IMR-90 (cell line): ENCODE results near the gene CASTOR1. TPM values are rescaled to one million over a fixed set of nuclear protein-coding genes. Genes with fewer than 3 reads are reported as not detected.

ENCODE experiments used
- ATAC-seq: fragments of 200-7000 bp; cut with Tn5 transposase; 2 replicates; pipeline ENCODE4 v1.9.1; 2020; ENCODE audit warnings: low read depth, mild to moderate bottlenecking, moderate library complexity
- BruUV-seq: library from RNA; stranded (reverse); fragments of 400-500 nt; replicated peaks from 2 replicates; lab custom pipeline; 2021; lab: Mats Ljungman, UMichigan
- CTCF ChIA-PET: fragments of 300-600 bp; formaldehyde crosslinking; extraction: SDS; loops from one replicate; lab custom pipeline; 2021; ENCODE audit warnings: antibody characterized with exemption; lab: Yijun Ruan, JAX
- POLR2A ChIA-PET: fragments of 300-600 bp; sonication (Branson Sonifier 250); formaldehyde crosslinking; loops from one replicate; lab custom pipeline; 2022; ENCODE audit warnings: antibody characterized with exemption; ENCODE audit not compliant: unreplicated experiment; lab: Charles Lee
- DNase-seq: peaks from one replicate; pipeline ENCODE4 v3.0.0; 2013
- H2AFZ ChIP-seq: replicated peaks from 2 replicates; pipeline ENCODE3; 2013; ENCODE audit warnings: low read length, mild to moderate bottlenecking; ENCODE audit not compliant: poor library complexity
- H2AK5ac ChIP-seq: 2 replicates; pipeline ENCODE4 v1.6.1; 2013; ENCODE audit warnings: low read depth, low read length, inconsistent platforms
- H2AK9ac ChIP-seq: replicated peaks from 2 replicates; pipeline ENCODE3; 2013; ENCODE audit warnings: mild to moderate bottlenecking, low read depth, low read length, moderate library complexity; ENCODE audit not compliant: poor library complexity
- H2BK120ac ChIP-seq: 2 replicates; pipeline ENCODE4 v1.6.1; 2013; ENCODE audit warnings: low read depth, low read length, inconsistent platforms
- H2BK15ac ChIP-seq: 3 replicates; pipeline ENCODE4 v1.6.1; 2013; ENCODE audit warnings: low read depth, low read length, inconsistent platforms
- H2BK20ac ChIP-seq: 2 replicates; pipeline ENCODE4 v1.6.1; 2013; ENCODE audit warnings: low read depth, mild to moderate bottlenecking, inconsistent platforms, low read length, moderate library complexity
- H2BK5ac ChIP-seq: 2 replicates; pipeline ENCODE4 v1.6.1; 2013; ENCODE audit warnings: mild to moderate bottlenecking, low read depth, low read length, inconsistent platforms; ENCODE audit not compliant: poor library complexity, severe bottlenecking
- H3K14ac ChIP-seq: replicated peaks from 2 replicates; pipeline ENCODE4 v1.6.1; 2013; ENCODE audit warnings: low read depth, low read length, inconsistent platforms
- H3K18ac ChIP-seq: 2 replicates; pipeline ENCODE4 v1.6.1; 2013; ENCODE audit warnings: low read depth, low read length, control low read depth
- H3K23ac ChIP-seq: 2 replicates; pipeline ENCODE4 v1.6.1; 2013; ENCODE audit warnings: low read depth, low read length, inconsistent platforms
- H3K27ac ChIP-seq: 2 replicates; pipeline ENCODE4 v1.5.1; 2013; ENCODE audit warnings: mild to moderate bottlenecking, control low read depth, low read length; ENCODE audit not compliant: insufficient read depth
- H3K27me3 ChIP-seq: 2 replicates; pipeline ENCODE4 v1.6.1; 2013; ENCODE audit warnings: low read length; ENCODE audit not compliant: control insufficient read depth, insufficient read depth
- H3K36me3 ChIP-seq: 2 replicates; pipeline ENCODE4 v1.6.1; 2013; ENCODE audit warnings: low read length, mixed read lengths; ENCODE audit not compliant: control insufficient read depth, insufficient read depth
- H3K4ac ChIP-seq: 2 replicates; pipeline ENCODE4 v1.6.1; 2013; ENCODE audit warnings: low read depth, low read length, inconsistent platforms
- H3K4me1 ChIP-seq: 2 replicates; pipeline ENCODE4 v1.6.1; 2013; ENCODE audit warnings: low read length, mixed read lengths; ENCODE audit not compliant: control insufficient read depth, insufficient read depth
- H3K4me2 ChIP-seq: 2 replicates; pipeline ENCODE4 v1.6.1; 2013; ENCODE audit warnings: low read depth, mild to moderate bottlenecking, control low read depth, low read length, moderate library complexity
- H3K4me3 ChIP-seq: 2 replicates; pipeline ENCODE4 v1.5.1; 2013; ENCODE audit warnings: low read depth, mild to moderate bottlenecking, control low read depth, low read length, moderate library complexity; ENCODE audit not compliant: insufficient read depth
- H3K56ac ChIP-seq: 2 replicates; pipeline ENCODE4 v1.6.1; 2013; ENCODE audit warnings: low read length, inconsistent platforms; ENCODE audit not compliant: insufficient read depth; ENCODE audit errors: extremely low read depth
- H3K79me1 ChIP-seq, 2 experiments: 2 replicates each; pipeline ENCODE4 v1.6.1; 2013; ENCODE audit warnings: low read length in 2 of 2, inconsistent platforms in 1 of 2, low read depth in 1 of 2
- H3K9ac ChIP-seq: 2 replicates; pipeline ENCODE4 v1.6.1; 2013; ENCODE audit warnings: low read depth, low read length, control low read depth
- H3K9me1 ChIP-seq: 2 replicates; pipeline ENCODE4 v1.6.1; 2013; ENCODE audit warnings: low read length, inconsistent platforms; ENCODE audit not compliant: insufficient read depth
- H3K9me3 ChIP-seq: 2 replicates; pipeline ENCODE4 v1.6.1; 2013; ENCODE audit warnings: low read length; ENCODE audit not compliant: control insufficient read depth, insufficient read depth
- H4K20me1 ChIP-seq: 2 replicates; pipeline ENCODE4 v1.6.1; 2013; ENCODE audit warnings: low read length, inconsistent platforms; ENCODE audit not compliant: insufficient read depth
- H4K5ac ChIP-seq: 2 replicates; pipeline ENCODE4 v1.6.1; 2013; ENCODE audit warnings: mild to moderate bottlenecking, low read depth, low read length, control low read depth
- H4K8ac ChIP-seq, 2 experiments: 2 replicates each; pipeline ENCODE4 v1.6.1; 2013; ENCODE audit warnings: low read depth in 2 of 2, low read length in 2 of 2, control low read depth in 1 of 2, inconsistent platforms in 1 of 2
- H4K91ac ChIP-seq: 2 replicates; pipeline ENCODE4 v1.6.1; 2013; ENCODE audit warnings: low read depth, low read length, inconsistent platforms; ENCODE audit not compliant: insufficient read depth
- CHD1 ChIP-seq: IDR thresholded peaks from 2 replicates; pipeline ENCODE4 v1.6.1; 2012; ENCODE audit warnings: low read depth, low read length, improper control_type of control experiment
- FOS ChIP-seq: fragments of 150-350 bp; IDR thresholded peaks from 2 replicates; pipeline ENCODE4 v1.6.1; 2016; ENCODE audit warnings: low read depth, low read length
- MAFK ChIP-seq: IDR thresholded peaks from 2 replicates; pipeline ENCODE4 v1.6.1; 2012; ENCODE audit warnings: low read depth, low read length, improper control_type of control experiment
- MAZ ChIP-seq: IDR thresholded peaks from 2 replicates; pipeline ENCODE4 v1.6.1; 2012; ENCODE audit warnings: low read depth, mild to moderate bottlenecking, low read length, improper control_type of control experiment, moderate library complexity, borderline replicate concordance
- MXI1 ChIP-seq: IDR thresholded peaks from 2 replicates; pipeline ENCODE4 v1.6.1; 2012; ENCODE audit warnings: low read depth, mild to moderate bottlenecking, low read length, moderate library complexity, borderline replicate concordance
- POLR2A ChIP-seq: IDR thresholded peaks from 2 replicates; pipeline ENCODE4 v1.6.1; 2012; ENCODE audit warnings: mild to moderate bottlenecking, low read depth, low read length
- RAD21 ChIP-seq: IDR thresholded peaks from 2 replicates; pipeline ENCODE4 v1.6.1; 2012; ENCODE audit warnings: low read length, improper control_type of control experiment
- WGBS, 2 experiments: methylation state at CpG; one replicate each; pipeline versions ENCODE4 v1.1.5 to v1.1.7; 2013; ENCODE audit warnings: missing lambda C conversion rate in 2 of 2; ENCODE audit not compliant: insufficient read length in 1 of 2; ENCODE audit errors: extremely low coverage in 2 of 2; 5-methylcytosine and 5-hydroxymethylcytosine counted together
- dilution Hi-C: fragments of 300-500 bp; cut with HindIII; formaldehyde crosslinking; loops from one replicate; pipeline ENCODE4 v1.14.3; 2018; ENCODE audit warnings: low sequenced_read_pairs; ENCODE audit not compliant: unreplicated experiment
- in situ Hi-C: fragments of 300-500 bp; cut with MboI; formaldehyde crosslinking; loops from 3 replicates; pipeline ENCODE4 v1.14.3; 2019; ENCODE audit warnings: low sequenced_read_pairs, inconsistent platforms, mixed read lengths
- intact Hi-C: fragments of 100-400 bp; cut with micrococcal nuclease; formaldehyde crosslinking; loops from 2 replicates; pipeline ENCODE4 v1.10.0; 2022
- polyA plus RNA-seq, 3 experiments: library from polyadenylated mRNA; depleted of rRNA; stranded (reverse); fragments of >200 nt; gene quantifications; 2 replicates each; pipeline ENCODE4 v1.2.3, GENCODE V29; 2012; ENCODE audit warnings: low replicate concordance in 1 of 3
- total RNA-seq: library from RNA; depleted of rRNA; stranded (reverse); fragments of >200 nt; gene quantifications from 2 replicates; pipeline ENCODE4 v1.2.3, GENCODE V29; 2012
- TF ChIP-seq, protein P1 (sequence below): conservative IDR thresholded peaks from 2 replicates; pipeline ENCODE4 v1.5.1; 2012; ENCODE audit warnings: mild to moderate bottlenecking, low read depth, low read length, improper control_type of control experiment
- TF ChIP-seq, protein P2 (sequence below): fragments of 150-350 bp; IDR thresholded peaks from 2 replicates; pipeline ENCODE4 v1.6.1; 2017; ENCODE audit warnings: mild to moderate bottlenecking, antibody characterized with exemption, low read length, low read depth
- TF ChIP-seq, protein P3 (sequence below): fragments of 150-350 bp; IDR thresholded peaks from 2 replicates; pipeline ENCODE4 v1.6.1; 2016; ENCODE audit warnings: low read depth, mild to moderate bottlenecking, low read length, moderate library complexity, borderline replicate concordance

Gene CASTOR1
- total and polyA plus RNA-seq, 2 of the 4 experiments (the other 2 are of a cell fraction), result 10.6 to 23.5 TPM

DNA sequence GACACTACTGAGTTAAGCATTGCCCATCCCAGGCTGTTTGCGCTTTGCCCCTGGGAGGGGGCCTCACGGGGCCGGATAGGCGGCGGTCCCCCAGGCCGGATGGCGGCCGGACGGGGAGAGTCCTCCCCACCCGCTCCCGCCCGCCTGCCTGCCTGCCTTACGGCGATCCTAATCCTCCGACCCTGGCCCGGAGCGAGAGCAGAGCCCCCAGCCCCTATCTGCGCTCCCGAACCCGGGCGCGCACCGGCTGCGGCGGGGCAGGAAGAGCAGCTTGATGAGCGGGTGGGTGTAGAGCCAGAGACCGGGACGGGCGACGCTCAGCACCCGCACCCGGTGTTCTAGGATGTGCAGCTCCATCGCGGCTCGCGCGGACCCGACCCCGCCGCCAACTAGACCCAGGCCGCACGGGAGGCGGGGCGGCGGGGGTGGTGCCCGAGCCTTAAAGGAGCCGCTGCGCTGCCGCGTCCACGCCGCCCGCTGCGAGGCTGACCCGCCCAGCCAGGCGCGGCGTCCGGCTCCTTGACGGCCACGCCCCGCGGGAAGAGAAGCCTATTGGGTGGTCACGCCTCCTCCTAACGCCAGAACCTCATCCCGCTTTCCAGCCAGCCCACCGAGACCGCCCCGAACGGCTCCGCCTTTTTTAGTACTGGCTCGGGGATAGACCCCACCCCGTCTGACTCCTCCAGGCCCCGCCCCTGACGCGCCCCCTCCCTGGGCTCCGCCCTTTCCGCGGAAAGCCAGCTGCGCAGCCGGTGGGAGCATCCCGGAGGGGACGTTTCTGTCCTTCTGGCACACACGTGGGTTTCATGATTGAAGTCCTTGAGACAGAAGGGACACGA lies at the start of gene CASTOR1 (continued):
- TF ChIP-seq, protein P1, sequence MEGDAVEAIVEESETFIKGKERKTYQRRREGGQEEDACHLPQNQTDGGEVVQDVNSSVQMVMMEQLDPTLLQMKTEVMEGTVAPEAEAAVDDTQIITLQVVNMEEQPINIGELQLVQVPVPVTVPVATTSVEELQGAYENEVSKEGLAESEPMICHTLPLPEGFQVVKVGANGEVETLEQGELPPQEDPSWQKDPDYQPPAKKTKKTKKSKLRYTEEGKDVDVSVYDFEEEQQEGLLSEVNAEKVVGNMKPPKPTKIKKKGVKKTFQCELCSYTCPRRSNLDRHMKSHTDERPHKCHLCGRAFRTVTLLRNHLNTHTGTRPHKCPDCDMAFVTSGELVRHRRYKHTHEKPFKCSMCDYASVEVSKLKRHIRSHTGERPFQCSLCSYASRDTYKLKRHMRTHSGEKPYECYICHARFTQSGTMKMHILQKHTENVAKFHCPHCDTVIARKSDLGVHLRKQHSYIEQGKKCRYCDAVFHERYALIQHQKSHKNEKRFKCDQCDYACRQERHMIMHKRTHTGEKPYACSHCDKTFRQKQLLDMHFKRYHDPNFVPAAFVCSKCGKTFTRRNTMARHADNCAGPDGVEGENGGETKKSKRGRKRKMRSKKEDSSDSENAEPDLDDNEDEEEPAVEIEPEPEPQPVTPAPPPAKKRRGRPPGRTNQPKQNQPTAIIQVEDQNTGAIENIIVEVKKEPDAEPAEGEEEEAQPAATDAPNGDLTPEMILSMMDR, result no peak
- TF ChIP-seq MAFK (no peak), RAD21 (no peak)

DNA sequence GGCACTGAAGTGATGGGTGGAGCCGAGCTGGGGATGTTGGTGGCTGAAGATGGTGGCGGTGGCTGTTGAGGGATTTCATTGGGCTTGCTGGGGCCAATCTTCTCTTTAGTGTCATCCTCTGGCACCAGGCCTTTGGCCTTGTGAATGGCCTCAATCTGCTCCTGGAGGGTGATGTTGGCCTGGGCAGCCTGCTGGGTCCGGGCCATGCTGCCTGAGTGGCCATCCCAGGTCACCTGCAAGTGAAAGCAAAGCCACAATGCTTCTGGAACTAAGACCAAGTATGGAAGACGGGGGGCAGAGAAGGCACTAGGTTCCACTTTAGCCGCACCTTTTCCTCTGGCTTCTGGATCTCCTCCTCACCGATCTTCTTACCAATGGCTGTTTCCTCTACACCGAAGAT lies 49.5 kb upstream of the CASTOR1 start:
- intact Hi-C loops, result no loop called here
- Histone ChIP-seq H3K79me1 (peaks cover 0 to 16% of the 10 kb centered on the region in 2 experiments; a peak in 3 of 4 replicates), H2AFZ (no peak overlapping the region), H3K9me1 (peaks cover 11% of the 10 kb centered on the region), H3K4me1 (no peaks in the 10 kb centered on the region), H2BK15ac (no peak overlapping the region), H4K8ac (no peak overlapping the region), H3K4ac (no peak overlapping the region), H4K20me1 (0 out of 2 replicates have a peak, but pooled peaks cover 3% of the 10 kb centered on the region), H2AK9ac (no peak overlapping the region), H3K27me3 (no peaks in the 10 kb centered on the region), H3K18ac (no peak overlapping the region), H2AK5ac (no peak overlapping the region), H4K91ac (no peak overlapping the region), H3K23ac (no peak overlapping the region), H3K56ac (no peak overlapping the region), H2BK120ac (no peak overlapping the region), H3K4me3 (no peak overlapping the region), H3K4me2 (no peak overlapping the region), H3K9me3 (no peaks in the 10 kb centered on the region), H3K14ac (no peak overlapping the region), H3K9ac (no peak overlapping the region), H3K36me3 (peaks cover 91% of the 10 kb centered on the region), H4K5ac (no peak overlapping the region), H3K27ac (no peak overlapping the region), H2BK20ac (no peak overlapping the region), H2BK5ac (no peak overlapping the region)
- ChIA-PET CTCF (no interaction called here), POLR2A (no interaction called here)
- DNase-seq, result no peak
- ATAC-seq, result no peak
- no TSS peak for BruUV-seq
- in situ Hi-C loops, result no loop called here
- no CpG with 5 or more reads among the region's 7 CpGs for WGBS, 2 experiments
- dilution Hi-C loops, result no loop called here
- TF ChIP-seq POLR2A (no peak), CHD1 (no peak), MAFK (no peak), RAD21 (no peak), MAZ (no peak), MXI1 (no peak), FOS (no peak)
- TF ChIP-seq, protein P2, sequence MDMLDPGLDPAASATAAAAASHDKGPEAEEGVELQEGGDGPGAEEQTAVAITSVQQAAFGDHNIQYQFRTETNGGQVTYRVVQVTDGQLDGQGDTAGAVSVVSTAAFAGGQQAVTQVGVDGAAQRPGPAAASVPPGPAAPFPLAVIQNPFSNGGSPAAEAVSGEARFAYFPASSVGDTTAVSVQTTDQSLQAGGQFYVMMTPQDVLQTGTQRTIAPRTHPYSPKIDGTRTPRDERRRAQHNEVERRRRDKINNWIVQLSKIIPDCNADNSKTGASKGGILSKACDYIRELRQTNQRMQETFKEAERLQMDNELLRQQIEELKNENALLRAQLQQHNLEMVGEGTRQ, result no peak
- TF ChIP-seq, protein P3, sequence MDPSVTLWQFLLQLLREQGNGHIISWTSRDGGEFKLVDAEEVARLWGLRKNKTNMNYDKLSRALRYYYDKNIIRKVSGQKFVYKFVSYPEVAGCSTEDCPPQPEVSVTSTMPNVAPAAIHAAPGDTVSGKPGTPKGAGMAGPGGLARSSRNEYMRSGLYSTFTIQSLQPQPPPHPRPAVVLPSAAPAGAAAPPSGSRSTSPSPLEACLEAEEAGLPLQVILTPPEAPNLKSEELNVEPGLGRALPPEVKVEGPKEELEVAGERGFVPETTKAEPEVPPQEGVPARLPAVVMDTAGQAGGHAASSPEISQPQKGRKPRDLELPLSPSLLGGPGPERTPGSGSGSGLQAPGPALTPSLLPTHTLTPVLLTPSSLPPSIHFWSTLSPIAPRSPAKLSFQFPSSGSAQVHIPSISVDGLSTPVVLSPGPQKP, result no peak
